Measurements from ENCODE around the gene AGR2. TPM values are rescaled to one million over a fixed set of nuclear protein-coding genes. Genes with fewer than 3 reads are reported as not detected.

Gene AGR2
- polyA plus RNA-seq, 1 of the 3 experiments (the other 2 are of a cell fraction), result not detected

DNA sequence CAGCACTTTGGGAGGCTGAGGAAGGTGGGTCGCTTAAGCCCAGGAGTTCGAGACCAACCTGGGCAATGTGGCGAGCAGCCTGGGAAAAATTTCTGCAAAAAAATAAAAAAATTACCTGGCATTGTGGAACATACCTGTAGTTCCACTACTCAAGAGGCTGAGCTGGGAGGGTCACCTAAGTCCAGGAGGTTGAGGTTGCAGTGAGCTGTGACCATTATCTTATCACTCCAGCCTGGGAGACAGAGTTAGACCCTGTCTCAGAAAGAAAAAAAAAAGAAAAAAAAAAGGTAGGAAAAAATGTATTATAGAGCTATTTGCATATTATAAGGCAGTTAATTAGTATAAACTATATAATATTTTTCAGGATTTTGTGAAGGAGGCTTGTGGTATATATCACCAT lies 62.3 kb downstream of the AGR2 start:
- H3F3A ChIP-seq (replicated peaks; ENCODE audit: insufficient read depth), result peaks cover 5% of the 10 kb centered on the region
- POLR2A ChIA-PET, result no interaction called here

More for the DNA sequence above, 62.3 kb downstream of the AGR2 start:
- Histone ChIP-seq H3K9me2 (no peaks in the 10 kb centered on the region), H3K9me3 (no peaks in the 10 kb centered on the region), H3K27me3 (ENCODE audit: insufficient read depth) (no peaks in the 10 kb centered on the region), H3K27ac (ENCODE audit: low read depth in 2 of 2, low read length in 1 of 2) (no peak overlapping the region), H3K79me2 (ENCODE audit: insufficient read depth) (no peaks in the 10 kb centered on the region), H4K20me1 (ENCODE audit: insufficient read depth) (no peaks in the 10 kb centered on the region), H3K4me2 (no peak overlapping the region), H3K4me3 (ENCODE audit: low read depth in 2 of 2, low read length in 1 of 2) (no peak overlapping the region), H3K4me1 (ENCODE audit: control insufficient read depth in 1 of 2, insufficient read depth in 2 of 2, low read depth in 1 of 2, low read length in 1 of 2) (peaks cover 7 to 11% of the 10 kb centered on the region in 2 experiments; a peak in 3 of 4 replicates), H3K9ac (no peak overlapping the region), H3K36me3 (replicated peaks in 1 of 2; ENCODE audit: control insufficient read depth in 1 of 2, insufficient read depth in 2 of 2, low read length in 1 of 2) (no peaks in the 10 kb centered on the region), H2AFZ (ENCODE audit: low read depth) (no peak overlapping the region)
- DNase-seq, result no peak
- TF ChIP-seq, protein P1, sequence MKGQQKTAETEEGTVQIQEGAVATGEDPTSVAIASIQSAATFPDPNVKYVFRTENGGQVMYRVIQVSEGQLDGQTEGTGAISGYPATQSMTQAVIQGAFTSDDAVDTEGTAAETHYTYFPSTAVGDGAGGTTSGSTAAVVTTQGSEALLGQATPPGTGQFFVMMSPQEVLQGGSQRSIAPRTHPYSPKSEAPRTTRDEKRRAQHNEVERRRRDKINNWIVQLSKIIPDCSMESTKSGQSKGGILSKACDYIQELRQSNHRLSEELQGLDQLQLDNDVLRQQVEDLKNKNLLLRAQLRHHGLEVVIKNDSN (IDR thresholded peaks at IDR 0.05; ENCODE audit: borderline replicate concordance, low read depth), result no peak
- no peak for TF ChIP-seq ELF1 (IDR thresholded peaks at IDR 0.05)
- no peak for TF ChIP-seq TEAD4 (IDR thresholded peaks at IDR 0.05; ENCODE audit: borderline replicate concordance, insufficient read depth)
- no peak for TF ChIP-seq CHD2 (IDR thresholded peaks at IDR 0.05; ENCODE audit: low read length, partially characterized antibody)
- no peak for TF ChIP-seq EP300 (IDR thresholded peaks at IDR 0.05; ENCODE audit: borderline replicate concordance in 1 of 2, low read depth in 1 of 2, low read length in 1 of 2)
- no peak for TF ChIP-seq YY1 (IDR thresholded peaks at IDR 0.05; ENCODE audit: low read depth)
- TF ChIP-seq, protein P2, sequence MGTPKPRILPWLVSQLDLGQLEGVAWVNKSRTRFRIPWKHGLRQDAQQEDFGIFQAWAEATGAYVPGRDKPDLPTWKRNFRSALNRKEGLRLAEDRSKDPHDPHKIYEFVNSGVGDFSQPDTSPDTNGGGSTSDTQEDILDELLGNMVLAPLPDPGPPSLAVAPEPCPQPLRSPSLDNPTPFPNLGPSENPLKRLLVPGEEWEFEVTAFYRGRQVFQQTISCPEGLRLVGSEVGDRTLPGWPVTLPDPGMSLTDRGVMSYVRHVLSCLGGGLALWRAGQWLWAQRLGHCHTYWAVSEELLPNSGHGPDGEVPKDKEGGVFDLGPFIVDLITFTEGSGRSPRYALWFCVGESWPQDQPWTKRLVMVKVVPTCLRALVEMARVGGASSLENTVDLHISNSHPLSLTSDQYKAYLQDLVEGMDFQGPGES (IDR thresholded peaks at IDR 0.05; ENCODE audit: low read depth, low read length), result no peak
- TF ChIP-seq MXI1 (IDR thresholded peaks at IDR 0.05; ENCODE audit: low read depth, low read length), result no peak
- no peak for TF ChIP-seq FOXJ3 (CRISPR knock-in tag; IDR thresholded peaks at IDR 0.05)
- no peak for TF ChIP-seq MEF2A (IDR thresholded peaks at IDR 0.05; ENCODE audit: borderline replicate concordance, low read depth)
- TF ChIP-seq, protein P3, sequence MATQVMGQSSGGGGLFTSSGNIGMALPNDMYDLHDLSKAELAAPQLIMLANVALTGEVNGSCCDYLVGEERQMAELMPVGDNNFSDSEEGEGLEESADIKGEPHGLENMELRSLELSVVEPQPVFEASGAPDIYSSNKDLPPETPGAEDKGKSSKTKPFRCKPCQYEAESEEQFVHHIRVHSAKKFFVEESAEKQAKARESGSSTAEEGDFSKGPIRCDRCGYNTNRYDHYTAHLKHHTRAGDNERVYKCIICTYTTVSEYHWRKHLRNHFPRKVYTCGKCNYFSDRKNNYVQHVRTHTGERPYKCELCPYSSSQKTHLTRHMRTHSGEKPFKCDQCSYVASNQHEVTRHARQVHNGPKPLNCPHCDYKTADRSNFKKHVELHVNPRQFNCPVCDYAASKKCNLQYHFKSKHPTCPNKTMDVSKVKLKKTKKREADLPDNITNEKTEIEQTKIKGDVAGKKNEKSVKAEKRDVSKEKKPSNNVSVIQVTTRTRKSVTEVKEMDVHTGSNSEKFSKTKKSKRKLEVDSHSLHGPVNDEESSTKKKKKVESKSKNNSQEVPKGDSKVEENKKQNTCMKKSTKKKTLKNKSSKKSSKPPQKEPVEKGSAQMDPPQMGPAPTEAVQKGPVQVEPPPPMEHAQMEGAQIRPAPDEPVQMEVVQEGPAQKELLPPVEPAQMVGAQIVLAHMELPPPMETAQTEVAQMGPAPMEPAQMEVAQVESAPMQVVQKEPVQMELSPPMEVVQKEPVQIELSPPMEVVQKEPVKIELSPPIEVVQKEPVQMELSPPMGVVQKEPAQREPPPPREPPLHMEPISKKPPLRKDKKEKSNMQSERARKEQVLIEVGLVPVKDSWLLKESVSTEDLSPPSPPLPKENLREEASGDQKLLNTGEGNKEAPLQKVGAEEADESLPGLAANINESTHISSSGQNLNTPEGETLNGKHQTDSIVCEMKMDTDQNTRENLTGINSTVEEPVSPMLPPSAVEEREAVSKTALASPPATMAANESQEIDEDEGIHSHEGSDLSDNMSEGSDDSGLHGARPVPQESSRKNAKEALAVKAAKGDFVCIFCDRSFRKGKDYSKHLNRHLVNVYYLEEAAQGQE (IDR thresholded peaks at IDR 0.05; ENCODE audit: low read depth, low read length), result no peak
- no peak for TF ChIP-seq RXRA (IDR thresholded peaks at IDR 0.05; ENCODE audit: borderline replicate concordance, low read depth)
- no peak for TF ChIP-seq JUND (IDR thresholded peaks at IDR 0.05)
- no peak for TF ChIP-seq POLR2AphosphoS5 (IDR thresholded peaks at IDR 0.05; ENCODE audit: low read depth, low read length)
- TF ChIP-seq RCOR1 (IDR thresholded peaks at IDR 0.05; ENCODE audit: low read length), result no peak
- no peak for TF ChIP-seq SMC3 (IDR thresholded peaks at IDR 0.05; ENCODE audit: low read depth, low read length)
- TF ChIP-seq, protein P4, sequence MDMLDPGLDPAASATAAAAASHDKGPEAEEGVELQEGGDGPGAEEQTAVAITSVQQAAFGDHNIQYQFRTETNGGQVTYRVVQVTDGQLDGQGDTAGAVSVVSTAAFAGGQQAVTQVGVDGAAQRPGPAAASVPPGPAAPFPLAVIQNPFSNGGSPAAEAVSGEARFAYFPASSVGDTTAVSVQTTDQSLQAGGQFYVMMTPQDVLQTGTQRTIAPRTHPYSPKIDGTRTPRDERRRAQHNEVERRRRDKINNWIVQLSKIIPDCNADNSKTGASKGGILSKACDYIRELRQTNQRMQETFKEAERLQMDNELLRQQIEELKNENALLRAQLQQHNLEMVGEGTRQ (IDR thresholded peaks at IDR 0.05; ENCODE audit: borderline replicate concordance, low read depth, low read length), result no peak
- no peak for TF ChIP-seq EZH2phosphoT487 (IDR thresholded peaks at IDR 0.05; ENCODE audit: borderline replicate concordance, low read depth)
- CTCF ChIA-PET, result interaction anchor here (0.6 to 1.3 kb wide), 3 partner anchors 7 to 98 kb away, joined by 3 read pairs; no protein-coding TSS in a partner anchor
- 98% methylated on average over 3 of the region's 3 CpGs for WGBS (ENCODE audit: low lambda C conversion rate)

Other genes with a start within 250 kb of the AGR2 start
- gene ANKMY2, start 159.2 kb downstream of the AGR2 start, polyA plus RNA-seq (2012; rRNA removed), result 15.8 and 22.4 TPM in 2 replicates
- 60.4 and 71.9 TPM in 2 replicates for gene BZW2, start 158.8 kb downstream of the AGR2 start, polyA plus RNA-seq (2012; rRNA removed)
- gene TSPAN13, start 51.2 kb downstream of the AGR2 start, polyA plus RNA-seq (2012; rRNA removed), result 0.26 and 0.42 TPM in 2 replicates
- gene AGR3, start 77.0 kb upstream of the AGR2 start, polyA plus RNA-seq (2012; rRNA removed), result not detected in 2 replicates